Glutamatergic neuron (in vitro differentiated cells): Measurements from ENCODE around the gene SLC12A4. TPM values are rescaled to one million over a fixed set of nuclear protein-coding genes. Genes with fewer than 3 reads are reported as not detected.

Experiments
- DNase-seq: peaks from one replicate; pipeline ENCODE4 v3.0.0; 2022
- H3K27ac Mint-ChIP-seq: one replicate; pipeline ENCODE4 v1.8.0; 2020; ENCODE audit warnings: mild to moderate bottlenecking, mixed read lengths, inconsistent platforms; ENCODE audit not compliant: unreplicated experiment
- H3K27me3 Mint-ChIP-seq: one replicate; pipeline ENCODE4 v1.8.0; 2020; ENCODE audit warnings: mild to moderate bottlenecking, moderate library complexity, mixed read lengths, inconsistent platforms; ENCODE audit not compliant: unreplicated experiment
- H3K36me3 Mint-ChIP-seq: one replicate; pipeline ENCODE4 v1.8.0; 2020; ENCODE audit warnings: mild to moderate bottlenecking, mixed read lengths, inconsistent platforms; ENCODE audit not compliant: unreplicated experiment
- H3K4me1 Mint-ChIP-seq: one replicate; pipeline ENCODE4 v1.8.0; 2020; ENCODE audit warnings: mild to moderate bottlenecking, low read depth, mixed read lengths, inconsistent platforms; ENCODE audit not compliant: unreplicated experiment
- H3K4me3 Mint-ChIP-seq: one replicate; pipeline ENCODE4 v1.8.0; 2020; ENCODE audit warnings: mild to moderate bottlenecking, mixed read lengths, inconsistent platforms; ENCODE audit not compliant: unreplicated experiment
- H3K9me3 Mint-ChIP-seq: one replicate; pipeline ENCODE4 v1.8.0; 2020; ENCODE audit warnings: mild to moderate bottlenecking, moderate library complexity, mixed read lengths, inconsistent platforms; ENCODE audit not compliant: unreplicated experiment
- CTCF ChIP-seq: fragments of 200-600 bp; sonication (generic); IDR thresholded peaks from one replicate; pipeline ENCODE4 v1.5.0; 2021; ENCODE audit not compliant: partially characterized antibody, unreplicated experiment
- total RNA-seq: library from RNA; stranded (reverse); fragmentation: NEBNext Ultra II Directional; extraction: Animal tissue kit (Norgen Biotek cat#: 25700); gene quantifications from one replicate; pipeline ENCODE4 v1.2.1, GENCODE V29; 2021; ENCODE audit not compliant: unreplicated experiment

SLC12A4 gene
- total RNA-seq, 1 donor from 2014 or later = 19.9 TPM

- no peak for DNase-seq
These were observed 41.1 kb downstream of the SLC12A4 start for GRCh38 chr16:67927131-67927941.

DNA sequence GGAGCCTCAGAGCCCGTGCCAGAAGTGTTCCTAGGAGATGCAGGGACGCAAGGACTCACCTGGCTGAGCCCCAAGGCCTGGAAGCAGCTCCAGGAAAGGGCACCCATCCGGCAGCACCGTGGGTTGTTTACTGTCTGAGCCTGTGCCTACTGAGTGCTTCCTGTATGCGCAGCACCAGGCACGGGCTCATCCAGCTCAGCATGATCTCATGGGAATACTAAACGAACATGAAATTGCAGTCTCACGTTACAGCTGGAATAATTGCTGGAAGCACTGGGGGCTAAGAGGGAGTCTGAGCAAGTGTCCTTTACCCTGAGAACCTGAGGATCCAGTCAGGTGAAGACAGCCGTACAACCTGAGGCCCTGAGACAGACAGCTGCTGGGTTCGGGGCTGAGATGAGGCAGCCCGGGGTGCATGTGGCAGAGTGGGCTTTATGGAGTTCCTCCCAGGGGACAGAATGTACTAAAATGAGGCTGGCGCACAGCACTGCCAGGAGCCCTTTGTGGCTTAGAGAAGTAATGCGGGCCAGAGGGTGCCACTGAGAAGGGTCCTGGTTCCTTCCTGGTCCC lies 42.2 kb downstream of the SLC12A4 start:
- H3K4me1 Mint-ChIP-seq = peaks cover 12% of the 10 kb centered on the region
- no peaks in the 10 kb centered on the region for H3K36me3 Mint-ChIP-seq
- DNase-seq = peak; percentile 44
- H3K4me3 Mint-ChIP-seq = peak overlapping the region; percentile 59
- peak; percentile 21 for TF ChIP-seq CTCF
- peaks cover 3% of the 10 kb centered on the region for H3K27me3 Mint-ChIP-seq
- peaks cover 3% of the 10 kb centered on the region for H3K9me3 Mint-ChIP-seq
- H3K27ac Mint-ChIP-seq = peak overlapping the region; percentile 73

More at GRCh38 chr16:67927131-67927941, 41.1 kb downstream of the SLC12A4 start:
- no peaks in the 10 kb centered on the region for H3K36me3 Mint-ChIP-seq
- no peak overlapping the region for H3K4me3 Mint-ChIP-seq
- peaks cover 3% of the 10 kb centered on the region for H3K9me3 Mint-ChIP-seq
- peaks cover 12% of the 10 kb centered on the region for H3K4me1 Mint-ChIP-seq
- H3K27me3 Mint-ChIP-seq = no peaks in the 10 kb centered on the region
- H3K27ac Mint-ChIP-seq = peak overlapping the region; percentile 73
- no peak for TF ChIP-seq CTCF

- H3K36me3 Mint-ChIP-seq = no peaks in the 10 kb centered on the region
- H3K27ac Mint-ChIP-seq = no peak overlapping the region
- peaks cover 3% of the 10 kb centered on the region for H3K27me3 Mint-ChIP-seq
- DNase-seq = no peak
- peaks cover 1% of the 10 kb centered on the region for H3K9me3 Mint-ChIP-seq
- H3K4me3 Mint-ChIP-seq = no peak overlapping the region
- TF ChIP-seq CTCF = no peak
- H3K4me1 Mint-ChIP-seq = peaks cover 12% of the 10 kb centered on the region
These were observed 44.1 kb downstream of the SLC12A4 start for GRCh38 chr16:67924140-67924906.

DNA sequence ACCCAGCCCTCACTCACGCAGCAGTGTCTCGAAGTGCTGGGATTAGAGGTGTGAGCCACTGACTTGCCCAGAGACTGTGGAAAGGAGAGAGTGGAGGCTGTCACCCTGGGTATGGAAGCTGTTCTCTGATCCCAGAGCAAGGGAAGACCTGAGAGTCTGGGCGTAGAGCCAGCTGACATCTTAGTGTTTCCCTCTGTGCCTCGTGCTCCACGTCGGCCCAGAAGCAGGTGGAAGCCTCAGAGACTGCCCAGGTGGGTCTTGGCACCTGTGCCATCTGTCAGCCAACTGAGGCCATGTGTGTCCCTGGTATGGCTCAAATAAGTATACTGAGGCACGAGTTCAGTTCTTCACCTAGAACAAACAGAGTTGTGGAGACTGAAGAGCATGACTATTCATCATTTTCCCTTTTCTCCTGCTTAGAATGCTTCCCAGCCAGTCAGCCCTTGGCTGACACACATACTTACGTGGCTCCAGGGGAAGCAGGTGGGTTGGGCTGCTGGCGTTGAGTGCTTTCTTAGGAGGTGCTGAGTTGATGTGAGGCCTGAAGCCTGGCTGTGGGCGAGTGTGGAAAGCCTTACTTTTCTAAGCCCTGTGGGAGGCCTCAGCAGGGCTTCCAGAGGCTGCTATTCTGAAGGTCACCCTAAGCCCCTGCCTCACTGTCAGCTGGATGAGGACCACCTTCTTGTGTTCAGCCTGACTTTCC lies 44.9 kb downstream of the SLC12A4 start:
- no peak for DNase-seq
- TF ChIP-seq CTCF = no peak
- Mint-ChIP-seq H3K4me1 (peaks cover 12% of the 10 kb centered on the region), H3K4me3 (no peak overlapping the region), H3K27ac (no peak overlapping the region), H3K27me3 (peaks cover 4% of the 10 kb centered on the region), H3K36me3 (no peaks in the 10 kb centered on the region), H3K9me3 (peaks cover 3% of the 10 kb centered on the region)
